HFF-Myc (cell line): Measurements from ENCODE around the gene ABCF3.

Source experiments
- DNase-seq: peaks from one replicate; pipeline ENCODE4 v3.0.0-alpha.2; 2011; ENCODE audit warnings: low read depth; ENCODE audit errors: extremely low read depth
- H3K4me3 ChIP-seq: replicated peaks from 2 replicates; pipeline ENCODE4 v1.5.1; 2011; ENCODE audit warnings: low read depth, mild to moderate bottlenecking, control low read depth, low read length
- CTCF ChIP-seq: IDR thresholded peaks from 2 replicates; pipeline ENCODE4 v1.5.1; 2012; ENCODE audit warnings: mild to moderate bottlenecking, low read depth, low read length, control low read depth; ENCODE audit errors: missing control alignments

ABCF3 gene

GRCh38 chr3:184198509-184198908, 12.5 kb downstream of the ABCF3 start:
- TF ChIP-seq CTCF, result no peak
- DNase-seq, result no peak
- no peak overlapping the region for H3K4me3 ChIP-seq

- no peak overlapping the region for H3K4me3 ChIP-seq
- no peak for TF ChIP-seq CTCF
- no peak for DNase-seq
Measured at GRCh38 chr3:184200825-184201224, 14.8 kb downstream of the ABCF3 start.

- H3K4me3 ChIP-seq, result no peak overlapping the region
- no peak for DNase-seq
- no peak for TF ChIP-seq CTCF
Measured at GRCh38 chr3:184203526-184203925, 17.5 kb downstream of the ABCF3 start.

- TF ChIP-seq CTCF, result no peak
- no peak for DNase-seq
- no peak overlapping the region for H3K4me3 ChIP-seq
Measured at GRCh38 chr3:184209146-184209923, 23.3 kb downstream of the ABCF3 start.

GRCh38 chr3:184211297-184211696, 25.3 kb downstream of the ABCF3 start:
- no peak for TF ChIP-seq CTCF
- DNase-seq, result no peak
- H3K4me3 ChIP-seq, result no peak overlapping the region

- H3K4me3 ChIP-seq, result no peak overlapping the region
- no peak for TF ChIP-seq CTCF
- DNase-seq, result no peak
Measured at GRCh38 chr3:184211718-184212117, 25.7 kb downstream of the ABCF3 start.

GRCh38 chr3:184218814-184219213, 32.8 kb downstream of the ABCF3 start:
- no peak for DNase-seq
- TF ChIP-seq CTCF, result no peak
- no peak overlapping the region for H3K4me3 ChIP-seq
